Spleen (tissue), 11 donors: Measurements from ENCODE around the gene TXNDC17. TPM values are rescaled to one million over a fixed set of nuclear protein-coding genes. Genes with fewer than 3 reads are reported as not detected.
A peak's percentile ranks its signal among the peaks of the same experiment; 100 is the strongest.

Experiments
- DNase-seq: peaks from one replicate; pipeline ENCODE4 v3.0.0-alpha.2; 2020
- H3K27ac ChIP-seq, 8 donors: fragments of 200-600 bp; sonication (generic) in 7 of 8; 1 replicate in 4 of 8; 2 replicates in 4 of 8; pipeline versions ENCODE4 v1.5.0 to v1.8.0; 2016 to 2021; ENCODE audit warnings: inconsistent platforms in 4 of 8, mild to moderate bottlenecking in 4 of 8, moderate library complexity in 1 of 8
- H3K27me3 ChIP-seq, 7 donors: fragments of 200-600 bp; sonication (generic) in 6 of 7; replicated peaks in 1 of 7; 1 replicate in 4 of 7; 2 replicates in 3 of 7; pipeline versions ENCODE4 v1.5.0 to v1.8.0; 2016 to 2021; ENCODE audit warnings: inconsistent platforms in 3 of 7, mild to moderate bottlenecking in 1 of 7
- H3K36me3 ChIP-seq, 6 donors: fragments of 200-600 bp; sonication (generic) in 5 of 6; 1 replicate in 4 of 6; 2 replicates in 2 of 6; pipeline versions ENCODE4 v1.5.0 to v1.8.0; 2016 to 2021; ENCODE audit warnings: inconsistent platforms in 2 of 6
- H3K4me1 ChIP-seq, 6 donors: fragments of 200-600 bp; sonication (generic) in 5 of 6; 1 replicate in 3 of 6; 2 replicates in 3 of 6; pipeline versions ENCODE4 v1.5.0 to v1.8.0; 2016 to 2021; ENCODE audit warnings: inconsistent platforms in 3 of 6
- H3K4me3 ChIP-seq, 8 donors: fragments of 200-600 bp; sonication (generic) in 7 of 8; 1 replicate in 4 of 8; 2 replicates in 4 of 8; pipeline versions ENCODE4 v1.5.0 to v1.8.0; 2016 to 2021; ENCODE audit warnings: inconsistent platforms in 4 of 8, mild to moderate bottlenecking in 4 of 8, moderate library complexity in 2 of 8
- H3K9me3 ChIP-seq, 8 donors: fragments of 200-600 bp; sonication (generic) in 7 of 8; 1 replicate in 4 of 8; 2 replicates in 4 of 8; pipeline versions ENCODE4 v1.5.0 to v1.8.0; 2016 to 2021; ENCODE audit warnings: inconsistent platforms in 4 of 8
- POLR2A ChIP-seq, 3 donors: fragments of 450-650 bp; IDR thresholded peaks; one replicate each; pipeline ENCODE4 v1.5.1; 2017; ENCODE audit warnings: antibody characterized with exemption in 3 of 3, mild to moderate bottlenecking in 1 of 3
- POLR2AphosphoS5 ChIP-seq, 3 donors: sonication (generic); formaldehyde crosslinking; IDR thresholded peaks; one replicate each; pipeline ENCODE4 v1.5.1; 2017; ENCODE audit warnings: antibody characterized with exemption in 3 of 3
- WGBS, 5 donors: extraction: QIAGEN DNeasy Blood & Tissue Kit in 3 of 5; methylation state at CpG; one replicate each; pipeline versions ENCODE4 v1.1.5 to v1.1.7; 2013 to 2018; 5-methylcytosine and 5-hydroxymethylcytosine counted together
- intact Hi-C: fragments of 100-400 bp; cut with DNase I; formaldehyde crosslinking; loops from one replicate; pipeline ENCODE4 v1.15.0; 2023; ENCODE audit warnings: low total_unique reads
- polyA plus RNA-seq, 3 donors: library from polyadenylated mRNA; stranded (reverse); fragments of 200-250 nt; gene quantifications; one replicate each; pipeline ENCODE4 v1.2.1, GENCODE V29; 2013
- total RNA-seq, 7 donors: library from RNA; depleted of rRNA in 3 of 7; stranded (reverse); fragments of >200 nt in 3 of 7; fragmentation: NEBNext Ultra II Directional in 4 of 7; extraction: Animal tissue kit (Norgen Biotek cat#: 25700) in 4 of 7; gene quantifications; one replicate each; pipeline versions ENCODE4 v1.1.0 to v1.2.1, GENCODE V29; 2016 to 2021
- TF ChIP-seq, protein P1 (sequence below), 11 experiments: fragments of 200-600 bp in 7 of 11; fragments of 450-650 bp in 4 of 11; sonication (generic) in 4 of 11; IDR thresholded peaks in 8 of 11; conservative IDR thresholded peaks in 3 of 11; 1 replicate in 7 of 11; 2 replicates in 4 of 11; pipeline versions ENCODE4 v1.4.0 to v1.8.0; 2016 to 2021; ENCODE audit warnings: antibody characterized with exemption in 11 of 11, inconsistent platforms in 4 of 11, mild to moderate bottlenecking in 1 of 11
- donor health status: healthy with polysubstance abuse.
- donor health status: DM: no; HTN: no; CAD: no; lungs with moderate emphysema.
- donor health status: DM: no; HTN: no; CAD: no.
- donor health status: Bipolar disorder and iron deficiency.
- donor health status: healthy.
- donor health status: DM: no; HTN: no; CAD: no.
- donor health status: DM: yes; HTN: yes; CAD: no.

The TXNDC17 gene
- total and polyA plus RNA-seq, 10 donors = 38.8 to 215 (median 84.7) TPM

DNA sequence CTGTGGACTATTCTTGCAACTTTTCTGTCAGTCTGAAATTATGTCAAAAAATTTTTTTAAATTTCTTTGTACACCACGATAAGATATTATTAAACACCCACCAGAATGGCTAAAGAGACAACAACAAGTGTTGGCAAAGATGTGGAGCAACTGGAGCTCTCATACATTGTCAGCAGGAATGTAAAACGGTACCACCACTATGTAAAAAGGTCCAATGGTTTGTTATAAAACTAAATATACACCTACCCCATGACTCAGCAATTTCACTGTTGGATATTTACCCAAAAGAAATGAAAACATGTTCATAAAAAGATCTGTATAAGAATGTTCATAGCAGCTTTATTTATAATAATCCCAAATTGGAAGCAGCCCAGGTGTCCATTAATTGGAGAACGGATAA, 7.6 kb upstream of the TXNDC17 start:
- 95 to 97% (median 96%) methylated on average over 3 of the region's 3 CpGs for WGBS, 5 donors
- TF ChIP-seq, protein P1, sequence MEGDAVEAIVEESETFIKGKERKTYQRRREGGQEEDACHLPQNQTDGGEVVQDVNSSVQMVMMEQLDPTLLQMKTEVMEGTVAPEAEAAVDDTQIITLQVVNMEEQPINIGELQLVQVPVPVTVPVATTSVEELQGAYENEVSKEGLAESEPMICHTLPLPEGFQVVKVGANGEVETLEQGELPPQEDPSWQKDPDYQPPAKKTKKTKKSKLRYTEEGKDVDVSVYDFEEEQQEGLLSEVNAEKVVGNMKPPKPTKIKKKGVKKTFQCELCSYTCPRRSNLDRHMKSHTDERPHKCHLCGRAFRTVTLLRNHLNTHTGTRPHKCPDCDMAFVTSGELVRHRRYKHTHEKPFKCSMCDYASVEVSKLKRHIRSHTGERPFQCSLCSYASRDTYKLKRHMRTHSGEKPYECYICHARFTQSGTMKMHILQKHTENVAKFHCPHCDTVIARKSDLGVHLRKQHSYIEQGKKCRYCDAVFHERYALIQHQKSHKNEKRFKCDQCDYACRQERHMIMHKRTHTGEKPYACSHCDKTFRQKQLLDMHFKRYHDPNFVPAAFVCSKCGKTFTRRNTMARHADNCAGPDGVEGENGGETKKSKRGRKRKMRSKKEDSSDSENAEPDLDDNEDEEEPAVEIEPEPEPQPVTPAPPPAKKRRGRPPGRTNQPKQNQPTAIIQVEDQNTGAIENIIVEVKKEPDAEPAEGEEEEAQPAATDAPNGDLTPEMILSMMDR (IDR thresholded peaks at IDR 0.05 in 8 of 11, conservative IDR thresholded peaks at IDR 0.05 in 3 of 11) = no peak
- no peak for TF ChIP-seq POLR2A (IDR thresholded peaks at IDR 0.05)
- no peak for TF ChIP-seq POLR2AphosphoS5 (IDR thresholded peaks at IDR 0.05)
- no peaks in the 10 kb centered on the region for H3K27me3 ChIP-seq
- peaks cover 0 to 69% (median 23%) of the 10 kb centered on the region in 6 donors for H3K36me3 ChIP-seq
- no peaks in the 10 kb centered on the region for H3K9me3 ChIP-seq
- no peak for DNase-seq
- peaks cover 0 to 16% (median 3%) of the 10 kb centered on the region in 6 donors for H3K4me1 ChIP-seq
- intact Hi-C loops = no loop called here
- no peak overlapping the region for H3K27ac ChIP-seq
- no peak overlapping the region for H3K4me3 ChIP-seq

DNA sequence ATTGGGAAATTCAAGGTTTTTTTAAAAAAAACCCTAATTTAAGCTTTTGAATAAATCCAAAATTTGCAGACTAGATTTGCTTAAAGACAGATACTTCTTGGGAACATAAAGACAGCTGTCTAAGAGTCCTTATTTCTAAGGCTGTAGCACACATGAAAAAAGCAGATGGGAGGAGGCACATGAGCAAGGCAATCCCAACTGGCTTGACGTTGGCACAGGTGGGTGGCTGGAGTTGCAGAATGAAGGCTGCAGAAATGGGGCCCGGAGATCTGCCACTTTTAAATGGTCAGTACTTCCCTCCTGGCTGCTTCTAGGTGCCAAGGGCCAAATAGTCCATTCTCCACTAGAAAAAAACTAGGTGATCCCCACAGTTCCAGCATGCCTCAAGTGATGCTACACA, 4.8 kb upstream of the TXNDC17 start:
- TF ChIP-seq POLR2A (IDR thresholded peaks at IDR 0.05) = no peak
- peaks cover 15 to 37% (median 20%) of the 10 kb centered on the region in 6 donors for H3K4me1 ChIP-seq
- intact Hi-C loops = no loop called here
- H3K27me3 ChIP-seq = no peaks in the 10 kb centered on the region
- H3K4me3 ChIP-seq = no peak overlapping the region
- H3K27ac ChIP-seq = no peak overlapping the region
- H3K9me3 ChIP-seq = no peaks in the 10 kb centered on the region
- no peak for DNase-seq
- WGBS, 5 donors = 81 to 100% (median 90%) methylated on average over 2 of the region's 2 CpGs
- peaks cover 0 to 40% (median 21%) of the 10 kb centered on the region in 6 donors for H3K36me3 ChIP-seq

DNA sequence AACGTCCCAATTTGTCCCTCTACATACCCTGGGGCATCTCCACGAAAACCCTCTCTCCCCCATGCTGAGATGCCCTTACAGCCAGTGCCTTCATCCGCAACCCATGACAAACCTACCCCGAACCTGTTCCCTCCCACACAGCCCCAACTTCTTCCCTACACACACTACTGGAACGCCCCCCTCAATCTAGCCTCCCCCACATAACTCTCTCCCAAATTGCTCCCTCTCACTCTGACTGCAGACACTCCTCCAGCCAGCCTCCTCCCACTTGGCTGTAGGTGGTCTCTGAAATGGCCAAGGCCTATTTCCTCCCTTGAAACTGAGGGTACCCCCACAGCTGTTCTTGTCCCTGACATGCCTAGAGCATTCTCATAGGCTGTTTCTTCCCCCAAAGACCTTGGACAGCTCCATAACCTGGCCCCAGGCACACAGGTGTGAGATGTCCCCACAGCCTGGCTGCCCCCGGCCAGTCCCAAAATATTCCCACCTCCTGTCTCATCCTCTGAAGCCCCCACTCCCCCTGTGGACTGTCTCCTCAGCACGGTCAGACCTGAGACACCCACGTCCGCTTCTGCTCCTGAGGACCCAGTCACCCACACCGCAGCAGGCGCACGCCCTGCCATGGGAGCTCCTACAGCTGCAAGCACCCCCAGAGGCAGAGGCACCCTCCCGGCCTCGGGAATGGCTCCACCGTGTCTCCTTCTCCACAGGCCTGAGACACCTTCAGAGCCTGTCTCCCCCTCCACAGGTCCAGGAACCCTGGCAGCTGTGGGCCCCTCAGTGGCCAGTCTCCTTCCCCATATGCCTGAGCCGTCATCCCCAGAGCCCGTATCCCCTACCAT, 4.0 kb upstream of the TXNDC17 start:
- WGBS, 5 donors = 91 to 97% (median 92%) methylated on average over 17 of the region's 17 CpGs
- Histone ChIP-seq H3K27me3 (no peaks in the 10 kb centered on the region), H3K4me1 (peaks cover 19 to 44% (median 26%) of the 10 kb centered on the region in 6 donors), H3K27ac (no peak overlapping the region), H3K36me3 (peaks cover 0 to 33% (median 20%) of the 10 kb centered on the region in 6 donors), H3K4me3 (no peak overlapping the region), H3K9me3 (no peaks in the 10 kb centered on the region)
- intact Hi-C loops = no loop called here
- DNase-seq = no peak
- TF ChIP-seq POLR2A (IDR thresholded peaks at IDR 0.05) (no peak), POLR2AphosphoS5 (IDR thresholded peaks at IDR 0.05) (peak in 1 of 3 donors; percentile 20)

DNA sequence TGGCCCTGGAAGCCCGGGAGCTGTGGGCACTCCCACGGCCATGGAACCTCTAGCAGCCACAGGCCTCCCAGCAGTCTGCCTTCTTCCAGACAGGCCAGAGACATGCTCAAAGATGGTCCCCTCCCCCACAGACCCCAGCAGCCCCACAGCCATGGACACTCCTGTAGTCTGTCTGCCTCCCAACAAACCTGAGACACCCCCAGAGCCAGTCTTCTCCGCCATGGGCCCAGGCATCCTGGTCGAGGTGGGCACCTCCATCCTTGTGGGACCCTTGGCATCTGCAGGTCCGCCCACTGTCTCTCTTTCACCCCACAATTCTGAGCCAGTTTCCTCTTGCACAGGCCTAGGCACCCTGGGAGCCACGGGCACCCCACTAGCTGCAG, 3.4 kb upstream of the TXNDC17 start:
- intact Hi-C loops = no loop called here
- no peak for TF ChIP-seq POLR2AphosphoS5 (IDR thresholded peaks at IDR 0.05)
- TF ChIP-seq, protein P1 (IDR thresholded peaks at IDR 0.05 in 8 of 11, conservative IDR thresholded peaks at IDR 0.05 in 3 of 11) = no peak

More for the DNA sequence above, 3.4 kb upstream of the TXNDC17 start:
- no peaks in the 10 kb centered on the region for H3K27me3 ChIP-seq
- peaks cover 24 to 51% (median 32%) of the 10 kb centered on the region in 6 donors for H3K4me1 ChIP-seq
- H3K36me3 ChIP-seq = peaks cover 0 to 32% (median 17%) of the 10 kb centered on the region in 6 donors
- DNase-seq = no peak
- H3K9me3 ChIP-seq = no peaks in the 10 kb centered on the region
- no peak overlapping the region for H3K27ac ChIP-seq
- 93 to 97% (median 94%) methylated on average over 6 of the region's 6 CpGs for WGBS, 5 donors
- no peak overlapping the region for H3K4me3 ChIP-seq
